Measurements from ENCODE around the gene ANKK1. TPM values are rescaled to one million over a fixed set of nuclear protein-coding genes. Genes with fewer than 3 reads are reported as not detected.

Gene ANKK1
- total RNA-seq, 2 donors from 2014 or later = 0.49 to 0.68 TPM

- ATAC-seq (ENCODE audit: insufficient number of reproducible peaks, low FRiP score, low read depth) = no peak
Measured at GRCh38 chr11:113394919-113395318, 7.3 kb downstream of the ANKK1 start.

GRCh38 chr11:113395782-113396336, 8.3 kb downstream of the ANKK1 start:
- Histone ChIP-seq H3K27me3 (replicated peaks; ENCODE audit: insufficient read depth) (no peaks in the 10 kb centered on the region), H3K4me3 (no peak overlapping the region), H3K36me3 (no peaks in the 10 kb centered on the region), H3K4me1 (ENCODE audit: control insufficient read depth in 1 of 2, low read depth in 2 of 2) (no peaks in the 10 kb centered on the region), H3K9me3 (no peaks in the 10 kb centered on the region), H3K27ac (no peak overlapping the region)
- ATAC-seq (ENCODE audit: insufficient number of reproducible peaks, low FRiP score, low read depth) (no peak), DNase-seq (ENCODE audit: low spot score) (no peak)
- no peak for TF ChIP-seq CTCF (IDR thresholded peaks at IDR 0.05)

More at GRCh38 chr11:113394919-113395318, 7.3 kb downstream of the ANKK1 start:
- H3K9me3 ChIP-seq = no peaks in the 10 kb centered on the region
- no peak for DNase-seq (ENCODE audit: low spot score)
- no peaks in the 10 kb centered on the region for H3K27me3 ChIP-seq (replicated peaks; ENCODE audit: insufficient read depth)
- H3K36me3 ChIP-seq = no peaks in the 10 kb centered on the region
- H3K4me1 ChIP-seq (ENCODE audit: control insufficient read depth in 1 of 2, low read depth in 2 of 2) = no peaks in the 10 kb centered on the region
- H3K4me3 ChIP-seq = no peak overlapping the region
- no peak for TF ChIP-seq CTCF (IDR thresholded peaks at IDR 0.05)
- H3K27ac ChIP-seq = no peak overlapping the region

GRCh38 chr11:113396690-113397089, 9.1 kb downstream of the ANKK1 start:
- Histone ChIP-seq H3K27me3 (replicated peaks; ENCODE audit: insufficient read depth) (no peaks in the 10 kb centered on the region), H3K9me3 (no peaks in the 10 kb centered on the region), H3K4me1 (ENCODE audit: control insufficient read depth in 1 of 2, low read depth in 2 of 2) (no peaks in the 10 kb centered on the region), H3K4me3 (no peak overlapping the region), H3K36me3 (no peaks in the 10 kb centered on the region), H3K27ac (no peak overlapping the region)
- DNase-seq (ENCODE audit: low spot score) (no peak), ATAC-seq (ENCODE audit: insufficient number of reproducible peaks, low FRiP score, low read depth) (no peak)
- TF ChIP-seq CTCF (IDR thresholded peaks at IDR 0.05) = no peak

GRCh38 chr11:113397212-113397611, 9.6 kb downstream of the ANKK1 start:
- Histone ChIP-seq H3K4me3 (no peak overlapping the region), H3K4me1 (ENCODE audit: control insufficient read depth in 1 of 2, low read depth in 2 of 2) (no peaks in the 10 kb centered on the region), H3K27ac (no peak overlapping the region), H3K9me3 (no peaks in the 10 kb centered on the region), H3K36me3 (no peaks in the 10 kb centered on the region), H3K27me3 (replicated peaks; ENCODE audit: insufficient read depth) (no peaks in the 10 kb centered on the region)
- TF ChIP-seq CTCF (IDR thresholded peaks at IDR 0.05) = no peak
- no peak for DNase-seq (ENCODE audit: low spot score)
- no peak for ATAC-seq (ENCODE audit: insufficient number of reproducible peaks, low FRiP score, low read depth)

- Histone ChIP-seq H3K4me3 (no peak overlapping the region), H3K27me3 (replicated peaks; ENCODE audit: insufficient read depth) (no peaks in the 10 kb centered on the region), H3K4me1 (ENCODE audit: control insufficient read depth in 1 of 2, low read depth in 2 of 2) (no peaks in the 10 kb centered on the region), H3K36me3 (no peaks in the 10 kb centered on the region), H3K27ac (no peak overlapping the region), H3K9me3 (no peaks in the 10 kb centered on the region)
- no peak for TF ChIP-seq CTCF (IDR thresholded peaks at IDR 0.05)
- no peak for ATAC-seq (ENCODE audit: insufficient number of reproducible peaks, low FRiP score, low read depth)
- no peak for DNase-seq (ENCODE audit: low spot score)
Measured at GRCh38 chr11:113397821-113398220, 10.2 kb downstream of the ANKK1 start.
